ENCODE data around the gene D2HGDH.

The D2HGDH gene

DNA sequence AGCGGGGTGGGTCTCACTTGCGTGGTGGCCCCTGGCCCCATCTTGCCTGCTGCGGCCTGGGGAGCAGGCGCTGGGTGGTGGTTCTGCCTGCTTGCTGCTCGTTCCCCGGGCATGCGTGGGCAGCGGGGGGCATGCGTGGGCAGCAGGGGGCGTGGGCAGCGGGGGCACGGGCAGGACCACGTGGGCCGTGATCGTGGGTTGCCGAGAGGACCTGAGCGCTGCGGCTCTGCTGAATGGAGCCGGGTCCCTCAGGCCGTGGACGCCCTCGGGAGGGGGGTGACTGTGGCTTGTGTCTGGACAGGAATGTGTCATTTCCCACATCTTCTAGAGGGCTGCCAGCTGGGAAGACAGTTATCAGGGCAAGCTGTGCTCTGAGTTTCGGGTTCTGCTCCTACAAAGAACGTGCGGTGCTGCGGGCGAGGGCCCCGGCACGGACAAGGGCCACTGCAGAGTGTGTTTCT is 33.9 kb downstream of the D2HGDH start:
- ATAC-seq (ENCODE audit: low read depth) (no peak), DNase-seq (ENCODE audit: low spot score) (peak; percentile 52)
- Histone ChIP-seq H3K4me3 (ENCODE audit: severe bottlenecking) (no peak overlapping the region), H3K27ac (ENCODE audit: poor library complexity, severe bottlenecking) (no peak overlapping the region), H3K9me3 (ENCODE audit: severe bottlenecking) (no peaks in the 10 kb centered on the region), H3K4me1 (ENCODE audit: insufficient read depth, poor library complexity, severe bottlenecking) (no peaks in the 10 kb centered on the region), H3K36me3 (ENCODE audit: low read depth) (no peaks in the 10 kb centered on the region), H3K27me3 (ENCODE audit: insufficient read depth, poor library complexity, severe bottlenecking) (no peaks in the 10 kb centered on the region)
- TF ChIP-seq, protein P1, sequence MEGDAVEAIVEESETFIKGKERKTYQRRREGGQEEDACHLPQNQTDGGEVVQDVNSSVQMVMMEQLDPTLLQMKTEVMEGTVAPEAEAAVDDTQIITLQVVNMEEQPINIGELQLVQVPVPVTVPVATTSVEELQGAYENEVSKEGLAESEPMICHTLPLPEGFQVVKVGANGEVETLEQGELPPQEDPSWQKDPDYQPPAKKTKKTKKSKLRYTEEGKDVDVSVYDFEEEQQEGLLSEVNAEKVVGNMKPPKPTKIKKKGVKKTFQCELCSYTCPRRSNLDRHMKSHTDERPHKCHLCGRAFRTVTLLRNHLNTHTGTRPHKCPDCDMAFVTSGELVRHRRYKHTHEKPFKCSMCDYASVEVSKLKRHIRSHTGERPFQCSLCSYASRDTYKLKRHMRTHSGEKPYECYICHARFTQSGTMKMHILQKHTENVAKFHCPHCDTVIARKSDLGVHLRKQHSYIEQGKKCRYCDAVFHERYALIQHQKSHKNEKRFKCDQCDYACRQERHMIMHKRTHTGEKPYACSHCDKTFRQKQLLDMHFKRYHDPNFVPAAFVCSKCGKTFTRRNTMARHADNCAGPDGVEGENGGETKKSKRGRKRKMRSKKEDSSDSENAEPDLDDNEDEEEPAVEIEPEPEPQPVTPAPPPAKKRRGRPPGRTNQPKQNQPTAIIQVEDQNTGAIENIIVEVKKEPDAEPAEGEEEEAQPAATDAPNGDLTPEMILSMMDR (IDR thresholded peaks at IDR 0.05; ENCODE audit: poor library complexity, severe bottlenecking): no peak

DNA sequence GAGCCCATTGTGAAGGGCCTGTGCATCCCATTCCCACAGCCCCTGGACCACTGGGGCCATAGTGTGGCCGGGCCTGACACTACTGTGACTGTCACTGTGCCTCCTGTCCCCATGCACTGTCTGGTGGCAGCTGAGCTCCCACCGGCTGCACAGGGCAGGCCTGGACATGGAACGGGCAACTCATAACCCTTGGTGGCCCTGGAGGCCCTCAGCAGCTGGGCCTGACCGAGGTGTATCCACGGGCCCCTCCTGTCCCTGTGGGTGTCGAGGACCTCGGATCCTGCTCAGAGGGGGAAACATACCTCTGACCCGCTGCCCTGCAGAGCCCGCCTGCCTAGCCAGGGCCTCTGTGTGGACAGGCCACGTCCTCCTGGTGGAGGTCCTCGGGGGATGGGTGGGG is 34.4 kb downstream of the D2HGDH start:
- Histone ChIP-seq H3K27me3 (ENCODE audit: insufficient read depth, poor library complexity, severe bottlenecking) (no peaks in the 10 kb centered on the region), H3K4me1 (ENCODE audit: insufficient read depth, poor library complexity, severe bottlenecking) (no peaks in the 10 kb centered on the region), H3K4me3 (ENCODE audit: severe bottlenecking) (no peak overlapping the region), H3K36me3 (ENCODE audit: low read depth) (no peaks in the 10 kb centered on the region), H3K27ac (ENCODE audit: poor library complexity, severe bottlenecking) (no peak overlapping the region), H3K9me3 (ENCODE audit: severe bottlenecking) (no peaks in the 10 kb centered on the region)
- TF ChIP-seq, protein P1 (IDR thresholded peaks at IDR 0.05; ENCODE audit: poor library complexity, severe bottlenecking): no peak
- DNase-seq (ENCODE audit: low spot score) (peak; percentile 41), ATAC-seq (ENCODE audit: low read depth) (no peak)

DNA sequence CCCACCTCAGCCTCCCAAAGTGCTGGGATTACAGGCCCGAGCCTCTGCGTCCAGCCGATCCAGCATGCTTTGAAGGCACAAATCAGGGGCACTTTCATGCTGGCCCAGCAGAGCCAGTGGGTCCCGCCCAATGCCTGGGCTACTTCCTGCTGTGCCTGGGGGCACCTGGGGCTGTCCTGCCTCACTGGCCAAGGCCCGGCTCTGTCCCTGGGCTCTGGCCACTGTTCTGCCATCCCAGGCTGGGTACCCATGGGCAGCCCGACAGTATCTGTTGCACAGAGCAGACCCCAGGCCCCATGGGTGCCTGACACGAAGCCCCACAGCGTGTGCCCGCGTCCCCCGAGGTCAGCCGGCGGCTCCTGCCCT is 35.4 kb downstream of the D2HGDH start:
- H3K36me3 ChIP-seq (ENCODE audit: low read depth): no peaks in the 10 kb centered on the region
- no peak for ATAC-seq (ENCODE audit: low read depth)
- DNase-seq (ENCODE audit: low spot score): no peak

DNA sequence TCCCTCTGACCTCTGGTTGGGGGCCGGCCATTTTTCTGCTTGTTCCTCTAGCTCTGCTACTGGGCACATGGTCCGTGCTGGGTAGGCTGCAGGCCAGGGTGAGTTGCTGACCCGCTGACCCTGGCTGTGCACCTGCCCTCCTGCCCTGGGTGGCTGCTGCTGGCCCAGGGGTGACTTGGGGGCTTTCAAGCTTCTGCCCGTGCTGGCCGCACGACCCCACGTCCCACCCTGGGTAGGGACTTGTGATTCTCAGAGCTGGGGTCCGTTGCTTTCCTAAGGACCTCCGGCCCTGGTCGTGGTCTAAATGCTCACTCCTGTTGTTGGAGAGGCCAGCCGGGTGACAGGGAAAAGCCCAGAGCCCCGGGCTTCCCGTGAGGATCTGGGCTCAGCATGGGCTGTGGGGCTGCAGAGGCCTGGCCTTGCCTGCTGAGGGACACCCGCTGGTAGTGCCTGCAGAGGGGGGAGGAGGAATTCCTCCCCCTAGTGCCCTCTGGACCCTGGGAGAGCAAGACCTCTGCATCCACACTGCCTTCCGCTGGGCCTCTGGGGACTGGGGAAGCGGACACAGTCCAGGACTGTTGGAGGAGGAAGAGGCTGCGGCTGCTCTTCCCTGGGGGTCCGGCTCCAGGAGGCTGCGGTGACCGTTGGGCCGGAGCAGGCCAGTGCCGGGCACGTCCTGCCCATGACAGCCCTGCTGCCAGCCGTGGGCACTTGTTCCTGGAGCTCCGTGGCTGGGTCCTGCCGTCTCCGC is 35.9 kb downstream of the D2HGDH start:
- no peak overlapping the region for H3K27ac ChIP-seq (ENCODE audit: poor library complexity, severe bottlenecking)
- TF ChIP-seq, protein P1 (IDR thresholded peaks at IDR 0.05; ENCODE audit: poor library complexity, severe bottlenecking): no peak
- H3K9me3 ChIP-seq (ENCODE audit: severe bottlenecking): no peaks in the 10 kb centered on the region
- H3K27me3 ChIP-seq (ENCODE audit: insufficient read depth, poor library complexity, severe bottlenecking): no peaks in the 10 kb centered on the region
- H3K36me3 ChIP-seq (ENCODE audit: low read depth): no peaks in the 10 kb centered on the region
- H3K4me1 ChIP-seq (ENCODE audit: insufficient read depth, poor library complexity, severe bottlenecking): peaks cover 5% of the 10 kb centered on the region
- no peak overlapping the region for H3K4me3 ChIP-seq (ENCODE audit: severe bottlenecking)
- ATAC-seq (ENCODE audit: low read depth) (no peak), DNase-seq (ENCODE audit: low spot score) (peak; percentile 49)

More for the DNA sequence above, 35.4 kb downstream of the D2HGDH start:
- no peak overlapping the region for H3K4me3 ChIP-seq (ENCODE audit: severe bottlenecking)
- no peak overlapping the region for H3K27ac ChIP-seq (ENCODE audit: poor library complexity, severe bottlenecking)
- TF ChIP-seq, protein P1 (IDR thresholded peaks at IDR 0.05; ENCODE audit: poor library complexity, severe bottlenecking): no peak
- peaks cover 2% of the 10 kb centered on the region for H3K4me1 ChIP-seq (ENCODE audit: insufficient read depth, poor library complexity, severe bottlenecking)
- H3K27me3 ChIP-seq (ENCODE audit: insufficient read depth, poor library complexity, severe bottlenecking): no peaks in the 10 kb centered on the region
- no peaks in the 10 kb centered on the region for H3K9me3 ChIP-seq (ENCODE audit: severe bottlenecking)

DNA sequence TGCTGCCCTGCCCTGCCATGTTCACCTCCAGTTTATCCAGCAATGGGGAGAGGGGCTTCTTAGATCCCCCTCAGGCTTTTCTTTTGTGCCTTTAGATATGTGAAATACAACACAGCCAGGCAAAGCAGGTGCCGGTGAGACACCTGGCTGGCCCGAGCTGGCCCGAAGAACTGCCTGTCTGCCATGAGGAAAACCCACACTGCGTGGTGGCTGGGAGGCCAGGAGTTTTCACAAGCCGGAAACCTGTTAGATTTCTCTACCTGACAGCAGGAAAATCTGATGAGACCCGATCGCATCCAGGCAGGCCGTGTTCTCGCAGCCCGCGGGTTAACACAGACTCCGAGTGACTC is 36.5 kb downstream of the D2HGDH start:
- H3K4me3 ChIP-seq (ENCODE audit: severe bottlenecking): no peak overlapping the region
- no peaks in the 10 kb centered on the region for H3K36me3 ChIP-seq (ENCODE audit: low read depth)
- H3K9me3 ChIP-seq (ENCODE audit: severe bottlenecking): no peaks in the 10 kb centered on the region
- ATAC-seq (ENCODE audit: low read depth): no peak
- TF ChIP-seq, protein P1 (IDR thresholded peaks at IDR 0.05; ENCODE audit: poor library complexity, severe bottlenecking): no peak
- peaks cover 5% of the 10 kb centered on the region for H3K4me1 ChIP-seq (ENCODE audit: insufficient read depth, poor library complexity, severe bottlenecking)
- no peaks in the 10 kb centered on the region for H3K27me3 ChIP-seq (ENCODE audit: insufficient read depth, poor library complexity, severe bottlenecking)
- DNase-seq (ENCODE audit: low spot score): no peak
- H3K27ac ChIP-seq (ENCODE audit: poor library complexity, severe bottlenecking): no peak overlapping the region

Data from RWPE2 (cell line).